H1 (cell line): ENCODE data around the gene QRICH2. TPM values are rescaled to one million over a fixed set of nuclear protein-coding genes. Genes with fewer than 3 reads are reported as not detected.

Experiments
- CTCF ChIA-PET: fragments of 300-600 bp; sonication (Branson Sonifier 250); formaldehyde crosslinking; loops from one replicate; lab custom pipeline; 2021; ENCODE audit not compliant: partially characterized antibody; lab: Charles Lee
- POLR2A ChIA-PET: fragments of 300-600 bp; sonication (Branson Sonifier 250); formaldehyde crosslinking; loops from one replicate; lab custom pipeline; 2021; ENCODE audit warnings: inconsistent platforms; ENCODE audit not compliant: partially characterized antibody; lab: Charles Lee
- DNase-seq, 2 experiments: peaks; one replicate each; pipeline versions ENCODE4 v3.0.0 to v3.0.0-alpha.2; 2010 to 2022; ENCODE audit warnings: low spot score in 2 of 2, low read depth in 1 of 2, mixed read lengths in 1 of 2
- FAIRE-seq: peaks from 2 replicates; lab custom pipeline; 2011; peaks lifted over from hg19 to GRCh38; lab: Jason Lieb, UNC
- H2AFZ ChIP-seq: 2 replicates; pipeline ENCODE4 v1.8.1; 2012; ENCODE audit warnings: low read length, inconsistent platforms
- H2AK5ac ChIP-seq: 2 replicates; pipeline ENCODE4 v1.6.1; 2013; ENCODE audit warnings: low read depth, low read length
- H2BK120ac ChIP-seq: replicated peaks from 2 replicates; pipeline ENCODE3; 2013; ENCODE audit warnings: low read depth, low read length, inconsistent platforms
- H2BK12ac ChIP-seq: 2 replicates; pipeline ENCODE4 v1.6.1; 2013; ENCODE audit warnings: low read depth, low read length
- H2BK15ac ChIP-seq: 2 replicates; pipeline ENCODE4 v1.6.1; 2013; ENCODE audit warnings: low read length
- H2BK20ac ChIP-seq: 2 replicates; pipeline ENCODE4 v1.6.1; 2013; ENCODE audit warnings: low read length
- H2BK5ac ChIP-seq: 2 replicates; pipeline ENCODE4 v1.6.1; 2013; ENCODE audit warnings: low read depth, low read length
- H3K14ac ChIP-seq: 2 replicates; pipeline ENCODE4 v1.6.1; 2013; ENCODE audit warnings: inconsistent platforms; ENCODE audit not compliant: insufficient read length
- H3K18ac ChIP-seq: 2 replicates; pipeline ENCODE4 v1.6.1; 2013; ENCODE audit warnings: low read length; ENCODE audit errors: extremely low read depth
- H3K23ac ChIP-seq: 2 replicates; pipeline ENCODE4 v1.6.1; 2013; ENCODE audit warnings: inconsistent platforms; ENCODE audit not compliant: insufficient read length
- H3K23me2 ChIP-seq: 2 replicates; pipeline ENCODE4 v1.6.1; 2013; ENCODE audit warnings: low read depth, low read length
- H3K27ac ChIP-seq: 2 replicates; pipeline ENCODE4 v1.6.1; 2011; ENCODE audit warnings: low read depth, low read length, inconsistent platforms
- H3K27me3 ChIP-seq, 4 experiments: replicated peaks in 1 of 4; 1 replicate in 1 of 4; 2 replicates in 3 of 4; pipeline versions ENCODE4 v1.6.1 to v1.8.1; 2011 to 2013; ENCODE audit warnings: low read length in 3 of 4, mild to moderate bottlenecking in 3 of 4, inconsistent platforms in 2 of 4, mixed read lengths in 2 of 4, moderate library complexity in 1 of 4; ENCODE audit not compliant: control insufficient read depth in 3 of 4, insufficient read depth in 3 of 4; ENCODE audit errors: extremely low read depth in 1 of 4
- H3K36me3 ChIP-seq, 4 experiments: 2 replicates each; pipeline versions ENCODE4 v1.6.1 to v1.8.1; 2011 to 2013; ENCODE audit warnings: mild to moderate bottlenecking in 4 of 4, low read length in 3 of 4, moderate library complexity in 2 of 4, control low read depth in 1 of 4, inconsistent platforms in 1 of 4; ENCODE audit not compliant: insufficient read depth in 4 of 4, control insufficient read depth in 2 of 4
- H3K4ac ChIP-seq: replicated peaks from 2 replicates; pipeline ENCODE3; 2013; ENCODE audit warnings: low read length, low read depth, mixed read lengths, inconsistent platforms; ENCODE audit not compliant: insufficient read length
- H3K4me1 ChIP-seq, 4 experiments: replicated peaks in 1 of 4; 1 replicate in 1 of 4; 2 replicates in 3 of 4; pipeline versions ENCODE4 v1.6.1 to v1.8.1; 2011 to 2013; ENCODE audit warnings: low read length in 3 of 4, inconsistent platforms in 2 of 4, mixed read lengths in 1 of 4; ENCODE audit not compliant: insufficient read depth in 4 of 4, control insufficient read depth in 3 of 4
- H3K4me2 ChIP-seq, 2 experiments: 2 replicates each; pipeline versions ENCODE4 v1.6.1 to v1.8.1; 2011 to 2013; ENCODE audit warnings: low read depth in 2 of 2, low read length in 2 of 2, control low read depth in 1 of 2, inconsistent platforms in 1 of 2, mild to moderate bottlenecking in 1 of 2; ENCODE audit not compliant: insufficient read depth in 1 of 2
- H3K4me3 ChIP-seq, 4 experiments: fragments of 200-600, 300-600 bp in 1 of 4; sonication (generic), shearing (Covaris generic), sonication (Bioruptor Twin) in 1 of 4; 2 replicates each; pipeline versions ENCODE4 v1.5.1 to v1.8.1; 2011 to 2016; ENCODE audit warnings: low read length in 4 of 4, low read depth in 3 of 4, control low read depth in 2 of 4, inconsistent platforms in 2 of 4, mild to moderate bottlenecking in 2 of 4, mixed read lengths in 1 of 4, moderate library complexity in 1 of 4; ENCODE audit not compliant: insufficient read depth in 2 of 4; ENCODE audit errors: extremely low read depth in 1 of 4
- H3K56ac ChIP-seq: replicated peaks from 2 replicates; pipeline ENCODE3; 2013; ENCODE audit warnings: low read depth, mild to moderate bottlenecking, mixed read lengths, low read length, inconsistent platforms; ENCODE audit not compliant: insufficient read length
- H3K79me1 ChIP-seq: 2 replicates; pipeline ENCODE4 v1.6.1; 2013; ENCODE audit warnings: low read depth, low read length, control low read depth
- H3K79me2 ChIP-seq, 2 experiments: 2 replicates each; pipeline versions ENCODE4 v1.6.1 to v1.8.1; 2012 to 2013; ENCODE audit warnings: low read length in 2 of 2, mild to moderate bottlenecking in 2 of 2, inconsistent platforms in 1 of 2; ENCODE audit not compliant: insufficient read depth in 2 of 2, control insufficient read depth in 1 of 2
- H3K9ac ChIP-seq, 4 experiments: replicated peaks in 1 of 4; 1 replicate in 1 of 4; 2 replicates in 3 of 4; pipeline versions ENCODE4 v1.6.1 to v1.8.1; 2011 to 2013; ENCODE audit warnings: low read depth in 3 of 4, low read length in 3 of 4, control low read depth in 2 of 4, mild to moderate bottlenecking in 2 of 4, moderate library complexity in 2 of 4, inconsistent platforms in 1 of 4; ENCODE audit errors: extremely low read depth in 1 of 4
- H3K9me3 ChIP-seq, 2 experiments: 2 replicates each; pipeline versions ENCODE4 v1.6.1 to v1.8.1; 2012 to 2013; ENCODE audit warnings: mild to moderate bottlenecking in 2 of 2, moderate library complexity in 2 of 2, control low read depth in 1 of 2, inconsistent platforms in 1 of 2, low read depth in 1 of 2, low read length in 1 of 2, mixed read lengths in 1 of 2; ENCODE audit not compliant: insufficient read depth in 2 of 2
- H4K20me1 ChIP-seq, 2 experiments: replicated peaks in 1 of 2; 2 replicates each; pipeline versions ENCODE3 to v1.8.1; 2011 to 2013; ENCODE audit warnings: inconsistent platforms in 2 of 2, low read length in 2 of 2, mild to moderate bottlenecking in 1 of 2; ENCODE audit not compliant: insufficient read depth in 2 of 2, control insufficient read depth in 1 of 2
- H4K5ac ChIP-seq: 2 replicates; pipeline ENCODE4 v1.6.1; 2013; ENCODE audit warnings: low read length, low read depth, mixed read lengths, inconsistent platforms; ENCODE audit not compliant: insufficient read length
- H4K8ac ChIP-seq: 2 replicates; pipeline ENCODE4 v1.8.0; 2013; ENCODE audit warnings: mild to moderate bottlenecking, moderate library complexity, low read length, inconsistent platforms; ENCODE audit not compliant: insufficient read depth; ENCODE audit errors: extremely low read depth
- H4K91ac ChIP-seq: replicated peaks from 2 replicates; pipeline ENCODE3; 2013; ENCODE audit warnings: low read length, mixed read lengths, inconsistent platforms; ENCODE audit not compliant: insufficient read length
- CBX5 ChIP-seq: fragments of 300-800, 300-1000 bp; sonication (generic); IDR thresholded peaks from 2 replicates; pipeline ENCODE4 v1.7.1; 2016; ENCODE audit warnings: antibody characterized with exemption, low read length, low read depth
- CEBPB ChIP-seq: IDR thresholded peaks from 2 replicates; pipeline ENCODE4 v1.6.1; 2012; ENCODE audit warnings: low read depth, low read length
- CREB1 ChIP-seq: IDR thresholded peaks from 2 replicates; pipeline ENCODE4 v1.6.1; 2012; ENCODE audit warnings: inconsistent platforms
- FOSL1 ChIP-seq: IDR thresholded peaks from 2 replicates; pipeline ENCODE4 v1.6.1; 2011; ENCODE audit warnings: mild to moderate bottlenecking, low read depth, low read length, moderate library complexity; ENCODE audit not compliant: insufficient read depth
- HDAC2 ChIP-seq, 2 experiments: fragments of 300-600 bp in 1 of 2; sonication (generic) in 1 of 2; IDR thresholded peaks; 2 replicates each; pipeline ENCODE4 v1.6.1; 2011 to 2012; ENCODE audit warnings: low read depth in 2 of 2, low read length in 2 of 2, mild to moderate bottlenecking in 2 of 2, moderate library complexity in 2 of 2, borderline replicate concordance in 1 of 2, inconsistent platforms in 1 of 2
- MAFK ChIP-seq: IDR thresholded peaks from 2 replicates; pipeline ENCODE4 v1.6.1; 2012; ENCODE audit warnings: low read depth, mild to moderate bottlenecking, improper control_type of control experiment, low read length
- PHF8 ChIP-seq: fragments of 200-600 bp; sonication (generic); conservative IDR thresholded peaks from 2 replicates; pipeline ENCODE4 v1.7.1; 2012; ENCODE audit warnings: low read depth, mild to moderate bottlenecking, inconsistent platforms, low read length, moderate library complexity
- POLR2A ChIP-seq, 2 experiments: IDR thresholded peaks; 1 replicate in 1 of 2; 2 replicates in 1 of 2; pipeline ENCODE4 v1.6.1; 2011; ENCODE audit warnings: low read depth in 2 of 2, low read length in 2 of 2, mild to moderate bottlenecking in 2 of 2; ENCODE audit errors: control extremely low read depth in 1 of 2
- POU5F1 ChIP-seq: IDR thresholded peaks from 2 replicates; pipeline ENCODE4 v1.6.1; 2011; ENCODE audit warnings: low read depth, mild to moderate bottlenecking, low read length, moderate library complexity
- TEAD4 ChIP-seq: IDR thresholded peaks from 2 replicates; pipeline ENCODE4 v1.6.1; 2012; ENCODE audit warnings: low read depth, low read length, inconsistent platforms, mixed read lengths
- WGBS, 2 experiments: shearing (Covaris generic) in 1 of 2; methylation state at CpG; one replicate each; pipeline versions ENCODE4 v1.1.6 to v1.1.7; 2013 to 2015; ENCODE audit warnings: low lambda C conversion rate in 2 of 2, mixed read lengths in 2 of 2, inconsistent platforms in 1 of 2, low coverage in 1 of 2, missing lambda C conversion rate in 1 of 2; ENCODE audit not compliant: insufficient replicate concordance in 2 of 2, insufficient coverage in 1 of 2, insufficient read length in 1 of 2; ENCODE audit errors: extremely low coverage in 1 of 2, missing lambda C conversion rate in 1 of 2; 5-methylcytosine and 5-hydroxymethylcytosine counted together
- polyA plus RNA-seq, 7 experiments: library from polyadenylated mRNA; depleted of rRNA in 3 of 7; stranded (reverse) in 5 of 7; unstranded in 2 of 7; fragments of >200 nt in 5 of 7; fragments of 200-250 nt in 2 of 7; gene quantifications; 1 replicate in 5 of 7; 2 replicates in 1 of 7; 4 replicates in 1 of 7; pipeline versions ENCODE4 v1.2.1 to v1.2.3, GENCODE V29; 2011 to 2013; ENCODE audit warnings: missing spikeins in 2 of 7, mixed read lengths in 2 of 7
- total RNA-seq: library from RNA; stranded (reverse); fragmentation: NEBNext Ultra II Directional; extraction: Animal tissue kit (Norgen Biotek cat#: 25700); gene quantifications from 2 replicates; pipeline ENCODE4 v1.2.1, GENCODE V29; 2021
- TF ChIP-seq, protein P1 (sequence below): IDR thresholded peaks from 2 replicates; pipeline ENCODE4 v1.6.1; 2011; ENCODE audit warnings: low read depth, mild to moderate bottlenecking, low read length; ENCODE audit not compliant: insufficient read depth

QRICH2 gene
- total and polyA plus RNA-seq, 2 of the 8 experiments (the other 6 are each of a cell fraction or from before 2014, with no cell fraction given) = 2.8 to 3.8 TPM

DNA sequence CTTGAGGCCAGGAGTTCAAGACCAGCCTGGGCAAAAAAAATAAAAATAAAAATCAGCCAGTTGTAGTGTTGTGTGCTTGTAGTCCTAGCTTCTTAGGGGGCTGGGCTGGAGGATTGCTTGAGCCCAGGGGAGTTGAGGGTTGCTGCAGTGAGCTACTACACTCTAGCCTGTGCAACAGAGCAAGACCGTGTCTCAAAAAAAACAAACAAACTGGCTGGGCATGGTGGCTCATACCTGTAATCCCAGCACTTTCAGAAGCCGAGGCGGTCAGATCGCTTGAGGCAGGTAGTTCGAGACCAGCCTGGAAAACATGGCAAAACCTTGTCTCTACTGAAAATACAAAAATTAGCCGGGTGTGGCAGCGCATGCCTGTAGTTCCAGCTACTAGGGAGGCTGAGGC lies 47.9 kb downstream of the QRICH2 start:
- H3K27me3 ChIP-seq = no peaks in the 10 kb centered on the region; a peak in 1 of 7 replicates

More for the DNA sequence above, 47.9 kb downstream of the QRICH2 start:
- Histone ChIP-seq H4K8ac (no peak overlapping the region), H2BK120ac (no peak overlapping the region), H3K4me3 (no peak overlapping the region), H2BK5ac (no peak overlapping the region), H3K27ac (no peak overlapping the region), H2BK15ac (no peak overlapping the region), H4K91ac (no peak overlapping the region), H3K23ac (no peak overlapping the region), H3K36me3 (no peaks in the 10 kb centered on the region), H3K79me2 (no peaks in the 10 kb centered on the region), H4K5ac (no peak overlapping the region), H2AFZ (no peak overlapping the region), H3K18ac (no peak overlapping the region), H3K79me1 (no peaks in the 10 kb centered on the region), H2BK20ac (no peak overlapping the region), H3K56ac (no peak overlapping the region), H2AK5ac (no peak overlapping the region), H2BK12ac (no peak overlapping the region), H4K20me1 (no peaks in the 10 kb centered on the region), H3K23me2 (no peaks in the 10 kb centered on the region), H3K9ac (no peak overlapping the region), H3K4me1 (no peaks in the 10 kb centered on the region; a peak in 1 of 7 replicates), H3K4me2 (no peak overlapping the region), H3K4ac (no peak overlapping the region), H3K9me3 (no peaks in the 10 kb centered on the region; a peak in 1 of 4 replicates), H3K14ac (no peak overlapping the region)
- CTCF ChIA-PET = interaction anchor here (0.7 to 6.2 kb wide), 6 partner anchors 14 to 134 kb away, joined by 3 to 49 read pairs (median 4); no protein-coding TSS in a partner anchor
- TF ChIP-seq TEAD4 (no peak), PHF8 (no peak), POLR2A (IDR thresholded peaks at IDR 0.05; ENCODE audit: control extremely low read depth in 1 of 2, low read depth in 2 of 2, low read length in 2 of 2) (no peak), POU5F1 (no peak), HDAC2 (IDR thresholded peaks at IDR 0.05; ENCODE audit: borderline replicate concordance in 1 of 2, low read depth in 2 of 2, low read length in 2 of 2) (no peak), MAFK (no peak), CREB1 (no peak), FOSL1 (no peak), CBX5 (no peak), CEBPB (no peak)
- TF ChIP-seq, protein P1, sequence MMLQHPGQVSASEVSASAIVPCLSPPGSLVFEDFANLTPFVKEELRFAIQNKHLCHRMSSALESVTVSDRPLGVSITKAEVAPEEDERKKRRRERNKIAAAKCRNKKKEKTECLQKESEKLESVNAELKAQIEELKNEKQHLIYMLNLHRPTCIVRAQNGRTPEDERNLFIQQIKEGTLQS = no peak
- POLR2A ChIA-PET = interaction anchor here (2.2 to 2.3 kb wide), 2 partner anchors 8 to 12 kb away, joined by 10 to 12 read pairs; no protein-coding TSS in a partner anchor
- FAIRE-seq = no peak
- WGBS, 2 experiments = 93% methylated on average over 7 of the region's 7 CpGs; no CpG with 5 or more reads in 1 of the 2 experiments
- no peak for DNase-seq
